ENCODE results near the gene TTC34. TPM values are rescaled to one million over a fixed set of nuclear protein-coding genes. Genes with fewer than 3 reads are reported as not detected.
"Not testable (repeated sequence)": the region's sequence is repeated elsewhere in the genome, so short reads cannot be mapped to it uniquely, and the experiment has no call there.

TTC34 gene
- total and polyA plus RNA-seq, 2 of the 4 experiments (the other 2 are of a cell fraction) = under 0.01 to 0.09 TPM

GRCh38 chr1:2652926-2653571, 148.4 kb downstream of the TTC34 start:
- H3K36me3 ChIP-seq (ENCODE audit: control insufficient read depth, insufficient read depth, low read length); H2BK15ac ChIP-seq (ENCODE audit: low read depth, low read length); H3K4ac ChIP-seq (ENCODE audit: low read depth, low read length); H2BK5ac ChIP-seq (ENCODE audit: low read depth, low read length, poor library complexity, severe bottlenecking); H3K79me1 ChIP-seq (ENCODE audit: low read depth in 1 of 2, low read length in 2 of 2); H4K91ac ChIP-seq (ENCODE audit: insufficient read depth, low read depth, low read length); H3K56ac ChIP-seq (ENCODE audit: extremely low read depth, insufficient read depth, low read length); H3K27me3 ChIP-seq (ENCODE audit: control insufficient read depth, insufficient read depth, low read length); H3K18ac ChIP-seq (ENCODE audit: low read depth, low read length); H3K4me2 ChIP-seq (ENCODE audit: low read depth, low read length); H3K14ac ChIP-seq (replicated peaks; ENCODE audit: low read depth, low read length); H2AK5ac ChIP-seq (ENCODE audit: low read depth, low read length); H4K8ac ChIP-seq (ENCODE audit: low read depth in 2 of 2, low read length in 2 of 2); H2BK20ac ChIP-seq (ENCODE audit: low read depth, low read length); POLR2A ChIA-PET (ENCODE audit: unreplicated experiment); H4K20me1 ChIP-seq (ENCODE audit: insufficient read depth, low read length); H3K4me3 ChIP-seq (ENCODE audit: insufficient read depth, low read depth, low read length); in situ Hi-C loops (cut with MboI; ENCODE audit: low sequenced_read_pairs); BruUV-seq (replicated peaks); H2BK120ac ChIP-seq (ENCODE audit: low read depth, low read length); CTCF ChIA-PET; ATAC-seq (ENCODE audit: low read depth); H3K9me1 ChIP-seq (ENCODE audit: insufficient read depth, low read length); H2AK9ac ChIP-seq (replicated peaks; ENCODE audit: low read depth, low read length, poor library complexity); H2AFZ ChIP-seq (replicated peaks; ENCODE audit: low read length, poor library complexity); H4K5ac ChIP-seq (ENCODE audit: low read depth, low read length); H3K4me1 ChIP-seq (ENCODE audit: control insufficient read depth, insufficient read depth, low read length); H3K27ac ChIP-seq (ENCODE audit: insufficient read depth, low read length); intact Hi-C loops (cut with micrococcal nuclease); H3K9ac ChIP-seq (ENCODE audit: low read depth, low read length); H3K23ac ChIP-seq (ENCODE audit: low read depth, low read length); dilution Hi-C loops (cut with HindIII; ENCODE audit: low sequenced_read_pairs, unreplicated experiment): not testable (repeated sequence)
- 16% methylated on average over 12 of the region's 12 CpGs; no CpG with 5 or more reads in 1 of the 2 experiments for WGBS, 2 experiments (ENCODE audit: extremely low coverage in 2 of 2, insufficient read length in 1 of 2)
- DNase-seq = peak; percentile 34
- H3K9me3 ChIP-seq (ENCODE audit: control insufficient read depth, insufficient read depth, low read length) = peaks cover 46% of the 10 kb centered on the region

- H2BK120ac ChIP-seq (ENCODE audit: low read depth, low read length); intact Hi-C loops (cut with micrococcal nuclease); H3K27me3 ChIP-seq (ENCODE audit: control insufficient read depth, insufficient read depth, low read length); H4K20me1 ChIP-seq (ENCODE audit: insufficient read depth, low read length); H2AK5ac ChIP-seq (ENCODE audit: low read depth, low read length); in situ Hi-C loops (cut with MboI; ENCODE audit: low sequenced_read_pairs); H3K36me3 ChIP-seq (ENCODE audit: control insufficient read depth, insufficient read depth, low read length); H3K23ac ChIP-seq (ENCODE audit: low read depth, low read length); H3K4ac ChIP-seq (ENCODE audit: low read depth, low read length); H3K4me1 ChIP-seq (ENCODE audit: control insufficient read depth, insufficient read depth, low read length); POLR2A ChIA-PET (ENCODE audit: unreplicated experiment); H2BK15ac ChIP-seq (ENCODE audit: low read depth, low read length); H3K14ac ChIP-seq (replicated peaks; ENCODE audit: low read depth, low read length); H2BK5ac ChIP-seq (ENCODE audit: low read depth, low read length, poor library complexity, severe bottlenecking); H2BK20ac ChIP-seq (ENCODE audit: low read depth, low read length); H3K79me1 ChIP-seq (ENCODE audit: low read depth in 1 of 2, low read length in 2 of 2); H3K4me3 ChIP-seq (ENCODE audit: insufficient read depth, low read depth, low read length); H3K18ac ChIP-seq (ENCODE audit: low read depth, low read length); H4K91ac ChIP-seq (ENCODE audit: insufficient read depth, low read depth, low read length); H3K9ac ChIP-seq (ENCODE audit: low read depth, low read length); DNase-seq; BruUV-seq (replicated peaks); H2AFZ ChIP-seq (replicated peaks; ENCODE audit: low read length, poor library complexity); ATAC-seq (ENCODE audit: low read depth); H4K5ac ChIP-seq (ENCODE audit: low read depth, low read length); H3K9me1 ChIP-seq (ENCODE audit: insufficient read depth, low read length); H3K56ac ChIP-seq (ENCODE audit: extremely low read depth, insufficient read depth, low read length); H4K8ac ChIP-seq (ENCODE audit: low read depth in 2 of 2, low read length in 2 of 2); H3K4me2 ChIP-seq (ENCODE audit: low read depth, low read length); H2AK9ac ChIP-seq (replicated peaks; ENCODE audit: low read depth, low read length, poor library complexity); H3K27ac ChIP-seq (ENCODE audit: insufficient read depth, low read length); CTCF ChIA-PET; dilution Hi-C loops (cut with HindIII; ENCODE audit: low sequenced_read_pairs, unreplicated experiment): not testable (repeated sequence)
- WGBS, 2 experiments (ENCODE audit: extremely low coverage in 2 of 2, insufficient read length in 1 of 2) = 34% methylated on average over 12 of the region's 16 CpGs; no CpG with 5 or more reads in 1 of the 2 experiments
- peaks cover 46% of the 10 kb centered on the region for H3K9me3 ChIP-seq (ENCODE audit: control insufficient read depth, insufficient read depth, low read length)
Measured at GRCh38 chr1:2652152-2652925, 149.2 kb downstream of the TTC34 start.
